Measurements from ENCODE around the gene DUOXA1.

DUOXA1 gene

DNA sequence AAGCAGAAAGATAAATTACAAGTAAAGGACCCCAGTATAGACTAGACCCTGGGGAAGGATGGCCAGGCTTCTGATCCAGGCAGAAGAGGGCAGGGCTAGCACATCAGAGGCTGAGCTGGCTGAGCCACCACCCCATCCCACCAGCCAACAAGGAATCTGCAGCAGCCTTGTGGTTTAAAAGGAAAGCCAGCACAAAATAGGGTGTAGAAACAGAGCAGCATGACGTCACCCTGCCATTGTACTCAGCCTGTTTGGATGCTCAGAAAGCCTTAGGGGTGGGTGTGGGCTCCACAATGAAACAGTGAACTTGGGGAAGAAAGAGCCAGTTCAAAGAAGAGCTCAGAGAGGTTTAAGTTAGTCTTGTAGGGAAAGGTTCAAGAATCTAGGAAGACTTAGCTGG, 28.3 kb upstream of the DUOXA1 start:
- H3K27ac ChIP-seq (replicated peaks), result no peak overlapping the region
- no peak for DNase-seq (ENCODE audit: low read depth in 1 of 2, low spot score in 1 of 2)
- TF ChIP-seq, protein P1, sequence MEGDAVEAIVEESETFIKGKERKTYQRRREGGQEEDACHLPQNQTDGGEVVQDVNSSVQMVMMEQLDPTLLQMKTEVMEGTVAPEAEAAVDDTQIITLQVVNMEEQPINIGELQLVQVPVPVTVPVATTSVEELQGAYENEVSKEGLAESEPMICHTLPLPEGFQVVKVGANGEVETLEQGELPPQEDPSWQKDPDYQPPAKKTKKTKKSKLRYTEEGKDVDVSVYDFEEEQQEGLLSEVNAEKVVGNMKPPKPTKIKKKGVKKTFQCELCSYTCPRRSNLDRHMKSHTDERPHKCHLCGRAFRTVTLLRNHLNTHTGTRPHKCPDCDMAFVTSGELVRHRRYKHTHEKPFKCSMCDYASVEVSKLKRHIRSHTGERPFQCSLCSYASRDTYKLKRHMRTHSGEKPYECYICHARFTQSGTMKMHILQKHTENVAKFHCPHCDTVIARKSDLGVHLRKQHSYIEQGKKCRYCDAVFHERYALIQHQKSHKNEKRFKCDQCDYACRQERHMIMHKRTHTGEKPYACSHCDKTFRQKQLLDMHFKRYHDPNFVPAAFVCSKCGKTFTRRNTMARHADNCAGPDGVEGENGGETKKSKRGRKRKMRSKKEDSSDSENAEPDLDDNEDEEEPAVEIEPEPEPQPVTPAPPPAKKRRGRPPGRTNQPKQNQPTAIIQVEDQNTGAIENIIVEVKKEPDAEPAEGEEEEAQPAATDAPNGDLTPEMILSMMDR (IDR thresholded peaks at IDR 0.05; ENCODE audit: insufficient read depth, low read length), result no peak
- TF ChIP-seq, protein P2, sequence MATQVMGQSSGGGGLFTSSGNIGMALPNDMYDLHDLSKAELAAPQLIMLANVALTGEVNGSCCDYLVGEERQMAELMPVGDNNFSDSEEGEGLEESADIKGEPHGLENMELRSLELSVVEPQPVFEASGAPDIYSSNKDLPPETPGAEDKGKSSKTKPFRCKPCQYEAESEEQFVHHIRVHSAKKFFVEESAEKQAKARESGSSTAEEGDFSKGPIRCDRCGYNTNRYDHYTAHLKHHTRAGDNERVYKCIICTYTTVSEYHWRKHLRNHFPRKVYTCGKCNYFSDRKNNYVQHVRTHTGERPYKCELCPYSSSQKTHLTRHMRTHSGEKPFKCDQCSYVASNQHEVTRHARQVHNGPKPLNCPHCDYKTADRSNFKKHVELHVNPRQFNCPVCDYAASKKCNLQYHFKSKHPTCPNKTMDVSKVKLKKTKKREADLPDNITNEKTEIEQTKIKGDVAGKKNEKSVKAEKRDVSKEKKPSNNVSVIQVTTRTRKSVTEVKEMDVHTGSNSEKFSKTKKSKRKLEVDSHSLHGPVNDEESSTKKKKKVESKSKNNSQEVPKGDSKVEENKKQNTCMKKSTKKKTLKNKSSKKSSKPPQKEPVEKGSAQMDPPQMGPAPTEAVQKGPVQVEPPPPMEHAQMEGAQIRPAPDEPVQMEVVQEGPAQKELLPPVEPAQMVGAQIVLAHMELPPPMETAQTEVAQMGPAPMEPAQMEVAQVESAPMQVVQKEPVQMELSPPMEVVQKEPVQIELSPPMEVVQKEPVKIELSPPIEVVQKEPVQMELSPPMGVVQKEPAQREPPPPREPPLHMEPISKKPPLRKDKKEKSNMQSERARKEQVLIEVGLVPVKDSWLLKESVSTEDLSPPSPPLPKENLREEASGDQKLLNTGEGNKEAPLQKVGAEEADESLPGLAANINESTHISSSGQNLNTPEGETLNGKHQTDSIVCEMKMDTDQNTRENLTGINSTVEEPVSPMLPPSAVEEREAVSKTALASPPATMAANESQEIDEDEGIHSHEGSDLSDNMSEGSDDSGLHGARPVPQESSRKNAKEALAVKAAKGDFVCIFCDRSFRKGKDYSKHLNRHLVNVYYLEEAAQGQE (IDR thresholded peaks at IDR 0.05; ENCODE audit: insufficient replicate concordance, low read depth), result no peak
- no peak for TF ChIP-seq GABPA (IDR thresholded peaks at IDR 0.05; ENCODE audit: low read depth)
- TF ChIP-seq POLR2AphosphoS5 (IDR thresholded peaks at IDR 0.05; ENCODE audit: low read depth), result no peak
- no peak for TF ChIP-seq SPI1 (IDR thresholded peaks at IDR 0.05; ENCODE audit: borderline replicate concordance, low read depth)
- H3K27me3 ChIP-seq (ENCODE audit: insufficient read depth, poor library complexity, severe bottlenecking), result no peaks in the 10 kb centered on the region
- H3K4me3 ChIP-seq (replicated peaks; ENCODE audit: insufficient read depth, low read length), result no peak overlapping the region

DNA sequence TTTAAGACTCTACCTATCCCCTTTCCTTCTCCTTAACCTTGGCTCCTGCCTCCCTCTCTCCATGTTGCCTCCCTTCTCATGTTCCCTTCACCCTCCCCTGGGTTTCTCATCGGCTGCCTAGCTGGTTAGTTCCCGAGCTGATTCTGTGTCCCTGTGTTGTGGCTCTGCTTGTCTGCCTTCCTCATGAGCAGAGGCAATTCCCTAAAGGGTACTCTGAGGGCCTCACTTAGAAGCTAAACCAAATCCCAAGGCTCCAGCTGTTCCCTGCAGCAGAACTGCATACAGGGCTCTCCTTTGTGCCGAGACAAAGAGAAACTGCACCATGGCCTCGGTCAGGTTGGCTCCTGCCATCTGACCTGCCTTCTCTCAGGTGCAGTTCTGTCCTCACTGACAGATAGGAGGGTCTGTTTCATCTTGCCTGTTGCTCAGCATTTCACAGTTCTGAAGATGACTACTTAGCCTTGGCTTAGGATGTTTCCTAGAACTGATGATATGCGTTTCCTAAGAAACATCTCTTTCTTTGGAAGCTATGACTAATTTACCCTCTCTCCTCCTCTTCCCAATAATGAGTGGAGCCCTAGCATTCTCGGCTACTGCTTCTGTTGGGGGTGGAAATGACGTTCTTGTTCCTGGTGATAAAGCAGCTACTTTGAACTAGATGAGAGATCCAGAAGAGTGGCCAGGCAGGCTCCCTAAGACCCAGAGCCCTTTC, 27.2 kb upstream of the DUOXA1 start:
- no peak for DNase-seq (ENCODE audit: low read depth in 1 of 2, low spot score in 1 of 2)
- H3K4me3 ChIP-seq (replicated peaks; ENCODE audit: insufficient read depth, low read length), result no peak overlapping the region
- H3K27ac ChIP-seq (replicated peaks), result no peak overlapping the region
- TF ChIP-seq, protein P2 (IDR thresholded peaks at IDR 0.05; ENCODE audit: insufficient replicate concordance, low read depth), result no peak
- TF ChIP-seq, protein P1 (IDR thresholded peaks at IDR 0.05; ENCODE audit: insufficient read depth, low read length), result no peak
- TF ChIP-seq SPI1 (IDR thresholded peaks at IDR 0.05; ENCODE audit: borderline replicate concordance, low read depth), result no peak
- no peak for TF ChIP-seq POLR2AphosphoS5 (IDR thresholded peaks at IDR 0.05; ENCODE audit: low read depth)
- no peak for TF ChIP-seq GABPA (IDR thresholded peaks at IDR 0.05; ENCODE audit: low read depth)
- no peaks in the 10 kb centered on the region for H3K27me3 ChIP-seq (ENCODE audit: insufficient read depth, poor library complexity, severe bottlenecking)

DNA sequence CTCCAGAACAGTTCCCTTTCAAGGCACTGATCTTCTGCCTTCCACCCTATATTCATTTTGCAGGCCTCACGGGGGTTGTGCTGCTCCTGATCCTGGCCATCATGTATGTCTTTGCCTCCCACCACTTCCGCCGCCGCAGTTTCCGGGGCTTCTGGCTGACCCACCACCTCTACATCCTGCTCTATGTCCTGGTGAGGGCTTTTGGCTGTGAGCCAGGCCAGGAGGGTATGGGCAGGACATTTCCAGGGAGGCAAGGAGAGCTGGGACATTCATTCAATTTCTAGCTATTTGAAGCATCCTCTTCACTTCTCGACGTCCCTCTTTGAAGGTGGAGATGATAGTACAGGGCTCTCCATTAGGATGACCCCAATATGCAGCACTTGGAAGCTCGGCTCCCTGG, 26.1 kb upstream of the DUOXA1 start:
- TF ChIP-seq, protein P2 (IDR thresholded peaks at IDR 0.05; ENCODE audit: insufficient replicate concordance, low read depth), result no peak
- TF ChIP-seq POLR2AphosphoS5 (IDR thresholded peaks at IDR 0.05; ENCODE audit: low read depth), result no peak
- TF ChIP-seq SPI1 (IDR thresholded peaks at IDR 0.05; ENCODE audit: borderline replicate concordance, low read depth), result no peak
- no peak for TF ChIP-seq GABPA (IDR thresholded peaks at IDR 0.05; ENCODE audit: low read depth)
- no peak for DNase-seq (ENCODE audit: low read depth in 1 of 2, low spot score in 1 of 2)
- H3K27ac ChIP-seq (replicated peaks), result no peak overlapping the region
- H3K27me3 ChIP-seq (ENCODE audit: insufficient read depth, poor library complexity, severe bottlenecking), result no peaks in the 10 kb centered on the region
- H3K4me3 ChIP-seq (replicated peaks; ENCODE audit: insufficient read depth, low read length), result no peak overlapping the region
